ENCODE data around the gene B3GALT6. TPM values are rescaled to one million over a fixed set of nuclear protein-coding genes. Genes with fewer than 3 reads are reported as not detected.

The B3GALT6 gene
- total and polyA plus RNA-seq, 12 donors: 7.3 to 16.2 (median 9.1) TPM

- no peak for ATAC-seq
- intact Hi-C loops (cut with DNase I): no loop called here
- DNase-seq: no peak
- WGBS, 2 donors: 93% methylated on average over 44 of the region's 44 CpGs
- H3K4me1 ChIP-seq: peaks cover 0 to 26% (median 5%) of the 10 kb centered on the region in 9 donors
- no peaks in the 10 kb centered on the region for H3K27me3 ChIP-seq
- H3K9me3 ChIP-seq: no peaks in the 10 kb centered on the region
- no peak overlapping the region for H3K27ac ChIP-seq
- no peak for TF ChIP-seq CTCF (IDR thresholded peaks at IDR 0.05)
- no peak overlapping the region for H3K4me3 ChIP-seq
- H3K36me3 ChIP-seq: peaks cover 0 to 99% (median 56%) of the 10 kb centered on the region in 9 donors
These were observed 9.3 kb upstream of the B3GALT6 start for GRCh38 chr1:1222575-1223225.

- WGBS, 2 donors: 96 to 97% methylated on average over 15 of the region's 15 CpGs
- ATAC-seq (no peak), DNase-seq (no peak)
- Histone ChIP-seq H3K27me3 (no peaks in the 10 kb centered on the region), H3K4me1 (peaks cover 0 to 20% (median 5%) of the 10 kb centered on the region in 9 donors), H3K4me3 (no peak overlapping the region), H3K9me3 (no peaks in the 10 kb centered on the region), H3K36me3 (peaks cover 0 to 99% (median 56%) of the 10 kb centered on the region in 9 donors), H3K27ac (no peak overlapping the region)
- intact Hi-C loops (cut with DNase I): no loop called here
- no peak for TF ChIP-seq CTCF (IDR thresholded peaks at IDR 0.05)
These were observed 8.7 kb upstream of the B3GALT6 start for GRCh38 chr1:1223321-1223720.

- no peaks in the 10 kb centered on the region for H3K27me3 ChIP-seq
- no peak overlapping the region for H3K27ac ChIP-seq
- no peak for TF ChIP-seq CTCF (IDR thresholded peaks at IDR 0.05)
- DNase-seq (no peak), ATAC-seq (no peak)
- peaks cover 0 to 24% (median 5%) of the 10 kb centered on the region in 9 donors for H3K4me1 ChIP-seq
- H3K4me3 ChIP-seq: no peak overlapping the region
- WGBS, 2 donors: 93 to 94% methylated on average over 21 of the region's 21 CpGs
- no peaks in the 10 kb centered on the region for H3K9me3 ChIP-seq
- peaks cover 0 to 99% (median 54%) of the 10 kb centered on the region in 9 donors for H3K36me3 ChIP-seq
- intact Hi-C loops (cut with DNase I): no loop called here
These were observed 8.1 kb upstream of the B3GALT6 start for GRCh38 chr1:1223891-1224290.

- TF ChIP-seq CTCF (IDR thresholded peaks at IDR 0.05): no peak
- DNase-seq (no peak), ATAC-seq (peak in 4 of 8 donors; percentile 3 to 27 (median 12))
- no peak overlapping the region for H3K27ac ChIP-seq
- no peaks in the 10 kb centered on the region for H3K27me3 ChIP-seq
- 86 to 90% methylated on average over 34 of the region's 34 CpGs for WGBS, 2 donors
- H3K9me3 ChIP-seq: no peaks in the 10 kb centered on the region
- no peak overlapping the region for H3K4me3 ChIP-seq
- H3K4me1 ChIP-seq: peaks cover 5 to 39% (median 16%) of the 10 kb centered on the region in 9 donors
- intact Hi-C loops (cut with DNase I): no loop called here
- H3K36me3 ChIP-seq: peaks cover 0 to 88% (median 46%) of the 10 kb centered on the region in 9 donors
These were observed 6.7 kb upstream of the B3GALT6 start for GRCh38 chr1:1225238-1225845.
